Measurements from ENCODE around the gene EID2. TPM values are rescaled to one million over a fixed set of nuclear protein-coding genes. Genes with fewer than 3 reads are reported as not detected.
A peak's percentile ranks its signal among the peaks of the same experiment; 100 is the strongest.

EID2 gene
- total and polyA plus RNA-seq, 2 of the 4 experiments (the other 2 are of a cell fraction) = 5.7 to 9.8 TPM

- no peak for TF ChIP-seq NFE2L2 (IDR thresholded peaks at IDR 0.05; ENCODE audit: low read depth, low read length)
- TF ChIP-seq FOS (IDR thresholded peaks at IDR 0.05; ENCODE audit: low read depth, low read length) = no peak
- TF ChIP-seq POLR2A (IDR thresholded peaks at IDR 0.05; ENCODE audit: low read depth, low read length) = peak; percentile 73
- TF ChIP-seq CTCF (conservative IDR thresholded peaks at IDR 0.05; ENCODE audit: low read depth, low read length) = peak; percentile 85
- no peak; the same call in 1 of the 2 replicates for TF ChIP-seq CHD1 (IDR thresholded peaks at IDR 0.05; ENCODE audit: low read depth, low read length)
Observed at GRCh38 chr19:39539518-39540332, at the start of gene EID2 (continued).

Data from IMR-90 (cell line).